Ovary (tissue), 9 donors: ENCODE measurements around the gene CEP55. TPM values are rescaled to one million over a fixed set of nuclear protein-coding genes. Genes with fewer than 3 reads are reported as not detected.
"Not testable (repeated sequence)": the region's sequence is repeated elsewhere in the genome, so short reads cannot be mapped to it uniquely, and the experiment has no call there.

Experiments
- DNase-seq, 5 donors: peaks; one replicate each; pipeline ENCODE4 v3.0.0-alpha.2; 2019 to 2020
- H3K27ac ChIP-seq, 2 donors: fragments of 200-600 bp; one replicate each; pipeline versions ENCODE4 v1.5.1 to v1.8.0; 2019 to 2022
- H3K27me3 ChIP-seq: fragments of 200-600 bp; one replicate; pipeline ENCODE4 v1.8.0; 2022
- H3K36me3 ChIP-seq: fragments of 200-600 bp; sonication (generic); one replicate; pipeline ENCODE4 v1.5.1; 2019
- H3K4me1 ChIP-seq: one replicate; pipeline ENCODE4 v1.8.1; 2013; ENCODE audit warnings: mild to moderate bottlenecking, moderate library complexity; ENCODE audit not compliant: insufficient read depth
- H3K4me3 ChIP-seq: fragments of 200-600 bp; sonication (generic); one replicate; pipeline ENCODE4 v1.5.1; 2017
- H3K9me3 ChIP-seq, 2 donors: fragments of 200-600 bp in 1 of 2; sonication (generic) in 1 of 2; one replicate each; pipeline versions ENCODE4 v1.5.1 to v1.8.1; 2013 to 2019; ENCODE audit warnings: mild to moderate bottlenecking in 1 of 2, moderate library complexity in 1 of 2
- CTCF ChIP-seq, 3 donors: fragments of 450-650 bp in 2 of 3; fragments of 200-600 bp in 1 of 3; IDR thresholded peaks; one replicate each; pipeline versions ENCODE4 v1.5.1 to v1.8.0; 2016 to 2022; ENCODE audit warnings: antibody characterized with exemption in 3 of 3, mild to moderate bottlenecking in 1 of 3
- EP300 ChIP-seq: sonication (generic); formaldehyde crosslinking; IDR thresholded peaks from one replicate; pipeline ENCODE4 v1.6.1; 2017; ENCODE audit warnings: antibody characterized with exemption
- POLR2A ChIP-seq: fragments of 450-650 bp; IDR thresholded peaks from one replicate; pipeline ENCODE4 v1.6.1; 2017; ENCODE audit warnings: antibody characterized with exemption, mild to moderate bottlenecking, moderate library complexity
- WGBS, 3 donors: extraction: QIAGEN DNeasy Blood & Tissue Kit in 1 of 3; methylation state at CpG; one replicate each; pipeline versions ENCODE4 v1.1.5 to v1.1.7; 2013 to 2017; 5-methylcytosine and 5-hydroxymethylcytosine counted together
- intact Hi-C, 4 donors: fragments of 100-400 bp; cut with DNase I; formaldehyde crosslinking; loops; one replicate each; pipeline versions ENCODE4 v1.11.0 to v1.15.1; 2022 to 2023
- polyA plus RNA-seq, 2 donors: library from polyadenylated mRNA; stranded (reverse); fragments of 200-250 nt in 1 of 2; fragments of 350-450 nt in 1 of 2; fragmentation: Illumina TruSeq in 1 of 2; extraction: RNeasy Lipid Tissue Mini Kit (QIAGEN cat#74804) in 1 of 2; gene quantifications; one replicate each; pipeline ENCODE4 v1.2.3, GENCODE V29; 2013 to 2014
- total RNA-seq, 7 donors: library from RNA; depleted of rRNA in 2 of 7; stranded (reverse); fragments of >200 nt in 2 of 7; fragmentation: NEBNext Ultra II Directional in 3 of 7; extraction: Animal tissue kit (Norgen Biotek cat#: 25700) in 3 of 7; gene quantifications; one replicate each; pipeline versions ENCODE4 v1.1.0 to v1.2.4, GENCODE V29; 2016 to 2023
- donor health status: DM: no; HTN: no; CAD: no; lungs with moderate emphysema.
- donor health status: DM: no; HTN: no; CAD: no.
- donor health status: Bipolar disorder and iron deficiency.
- donor health status: DM: yes; HTN: yes; CAD: no.
- donor health status: DM: no; HTN: no; CAD: no.
- donor health status: DM: yes; HTN: yes; CAD: no.

The CEP55 gene
- total and polyA plus RNA-seq, 9 donors: 0.12 to 2.0 (median 0.33) TPM; not detected in 2

- Histone ChIP-seq H3K36me3 (no peaks in the 10 kb centered on the region), H3K9me3 (no peaks in the 10 kb centered on the region), H3K27me3 (no peaks in the 10 kb centered on the region), H3K4me1 (peaks cover 6% of the 10 kb centered on the region), H3K4me3 (no peak overlapping the region), H3K27ac (peak overlapping the region; percentile 43 to 47)
- 42 to 60% (median 48%) methylated on average over 8 of the region's 8 CpGs for WGBS, 3 donors
- peak in 4 of 5 donors; percentile 26 to 65 (median 53) for DNase-seq
- intact Hi-C loops: no loop called here
- TF ChIP-seq EP300 (no peak), CTCF (IDR thresholded peaks at IDR 0.05) (no peak), POLR2A (no peak)
These were observed 30.4 kb upstream of the CEP55 start for GRCh38 chr10:93465806-93466675.

DNA sequence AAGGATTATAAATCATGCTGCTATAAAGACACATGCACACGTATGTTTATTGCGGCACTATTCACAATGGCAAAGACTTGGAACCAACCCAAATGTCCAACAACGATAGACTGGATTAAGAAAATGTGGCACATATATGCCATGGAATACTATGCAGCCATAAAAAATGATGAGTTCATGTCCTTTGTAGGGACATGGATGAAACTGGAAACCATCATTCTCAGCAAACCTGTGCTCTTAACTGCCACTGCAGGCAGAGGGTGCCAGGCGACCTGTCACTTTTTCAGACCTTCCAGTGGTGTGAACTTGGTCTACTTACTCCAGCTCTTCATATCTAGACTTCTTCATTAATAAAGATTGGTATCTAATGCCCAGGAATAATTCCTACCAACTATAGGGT lies 28.8 kb upstream of the CEP55 start:
- H3K9me3 ChIP-seq, H3K27ac ChIP-seq, H3K4me3 ChIP-seq, H3K27me3 ChIP-seq, H3K4me1 ChIP-seq, intact Hi-C loops, H3K36me3 ChIP-seq, DNase-seq: not testable (repeated sequence)
- 81 to 95% (median 94%) methylated on average over 2 to 4 of the region's 4 CpGs for WGBS, 3 donors

GRCh38 chr10:93468461-93469213 lies 27.8 kb upstream of the CEP55 start:
- Histone ChIP-seq H3K4me3 (no peak overlapping the region), H3K4me1 (peaks cover 5% of the 10 kb centered on the region)

GRCh38 chr10:93469454-93469853 lies 27.0 kb upstream of the CEP55 start:
- TF ChIP-seq CTCF (IDR thresholded peaks at IDR 0.05) (no peak), POLR2A (no peak), EP300 (no peak)
- intact Hi-C loops: no loop called here

More at GRCh38 chr10:93468461-93469213, 27.8 kb upstream of the CEP55 start:
- no peaks in the 10 kb centered on the region for H3K27me3 ChIP-seq
- WGBS, 3 donors: 68 to 72% (median 71%) methylated on average over 10 of the region's 10 CpGs
- no peak for DNase-seq
- intact Hi-C loops: no loop called here
- no peaks in the 10 kb centered on the region for H3K9me3 ChIP-seq
- H3K36me3 ChIP-seq: no peaks in the 10 kb centered on the region
- TF ChIP-seq POLR2A (no peak), CTCF (IDR thresholded peaks at IDR 0.05) (no peak), EP300 (no peak)
- H3K27ac ChIP-seq: no peak overlapping the region

More at GRCh38 chr10:93469454-93469853, 27.0 kb upstream of the CEP55 start:
- H3K4me1 ChIP-seq: peaks cover 2% of the 10 kb centered on the region
- no peak for DNase-seq
- 90 to 98% (median 94%) methylated on average over 3 of the region's 3 CpGs for WGBS, 3 donors
- no peaks in the 10 kb centered on the region for H3K27me3 ChIP-seq
- no peaks in the 10 kb centered on the region for H3K9me3 ChIP-seq
- H3K27ac ChIP-seq: no peak overlapping the region
- no peaks in the 10 kb centered on the region for H3K36me3 ChIP-seq
- H3K4me3 ChIP-seq: no peak overlapping the region
